ENCODE results near the gene SLC22A12.

GRCh38 chr11:64628596-64628995 is 37.6 kb downstream of the SLC22A12 start:
- TF ChIP-seq CTCF (IDR thresholded peaks at IDR 0.05; ENCODE audit: extremely low read depth in 1 of 2, insufficient read depth in 1 of 2, low read depth in 1 of 2, low read length in 2 of 2) (no peak), POLR2AphosphoS5 (IDR thresholded peaks at IDR 0.05; ENCODE audit: insufficient read depth, low read depth, low read length) (no peak), EZH2 (IDR thresholded peaks at IDR 0.05; ENCODE audit: borderline replicate concordance, low read depth, low read length, severe bottlenecking) (no peak)
